Nucleus accumbens (tissue), 56 donors: Measurements from ENCODE around the gene CFAP65.

Experiments
- DNase-seq, 56 donors: peaks; one replicate each; lab custom pipeline; 2025; lab: John Stamatoyannopoulos, UW

CFAP65 gene

GRCh38 chr2:219041252-219041651 is at the start of gene CFAP65:
Gene CFAP65 (minus strand): TSS chr2:219041516. CDS start chr2:219039048, 2,468 bp downstream.
- DNase-seq = peak in 46 of 56 donors; percentile 5 to 86 (median 52)

GRCh38 chr2:219090436-219091299 is 49.4 kb upstream of the CFAP65 start:
- DNase-seq = no peak

- DNase-seq = no peak
These were observed 48.0 kb upstream of the CFAP65 start for GRCh38 chr2:219089330-219089729.

- no peak for DNase-seq
These were observed 46.5 kb upstream of the CFAP65 start for GRCh38 chr2:219087848-219088247.

GRCh38 chr2:219087361-219087760 is 46.0 kb upstream of the CFAP65 start:
- no peak for DNase-seq

- no peak for DNase-seq
These were observed 44.9 kb upstream of the CFAP65 start for GRCh38 chr2:219086196-219086595.

GRCh38 chr2:219084791-219085190 is 43.5 kb upstream of the CFAP65 start:
- DNase-seq = no peak

- peak in 1 of 56 donors; percentile 4 for DNase-seq
These were observed 41.1 kb upstream of the CFAP65 start for GRCh38 chr2:219082332-219082958.

- no peak for DNase-seq
These were observed 40.5 kb upstream of the CFAP65 start for GRCh38 chr2:219081701-219082331.

GRCh38 chr2:219081096-219081495 is 39.8 kb upstream of the CFAP65 start:
- no peak for DNase-seq

GRCh38 chr2:219079417-219079816 is 38.1 kb upstream of the CFAP65 start:
- DNase-seq = no peak

GRCh38 chr2:219078951-219079350 is 37.6 kb upstream of the CFAP65 start:
- no peak for DNase-seq

GRCh38 chr2:219078126-219078525 is 36.8 kb upstream of the CFAP65 start:
- DNase-seq = no peak

GRCh38 chr2:219076253-219076652 is 34.9 kb upstream of the CFAP65 start:
- DNase-seq = no peak

- DNase-seq = peak in 1 of 56 donors; percentile 17
These were observed 32.3 kb upstream of the CFAP65 start for GRCh38 chr2:219073413-219074129.

GRCh38 chr2:219072741-219073250 is 31.5 kb upstream of the CFAP65 start:
- no peak for DNase-seq

GRCh38 chr2:219071131-219071816 is 30.0 kb upstream of the CFAP65 start:
- no peak for DNase-seq

GRCh38 chr2:219065484-219065883 is 24.2 kb upstream of the CFAP65 start:
- DNase-seq = no peak

GRCh38 chr2:219062081-219062480 is 20.8 kb upstream of the CFAP65 start:
- DNase-seq = no peak
